ENCODE measurements around the gene TAMALIN.
A peak's percentile ranks its signal among the peaks of the same experiment; 100 is the strongest.

Gene TAMALIN

GRCh38 chr12:52038447-52038846, 31.7 kb downstream of the TAMALIN start:
- DNase-seq: no peak

GRCh38 chr12:52041035-52041434, 34.3 kb downstream of the TAMALIN start:
- DNase-seq: no peak

- DNase-seq: no peak
Observed at GRCh38 chr12:52041695-52042123, 35.0 kb downstream of the TAMALIN start.

GRCh38 chr12:52042706-52043385, 36.1 kb downstream of the TAMALIN start:
- DNase-seq: peak; percentile 41

GRCh38 chr12:52043386-52044212, 36.9 kb downstream of the TAMALIN start:
- no peak for DNase-seq

GRCh38 chr12:52044292-52044983, 37.7 kb downstream of the TAMALIN start:
- no peak for DNase-seq

- no peak for DNase-seq
Observed at GRCh38 chr12:52045794-52046199, 39.1 kb downstream of the TAMALIN start.

GRCh38 chr12:52046859-52047258, 40.1 kb downstream of the TAMALIN start:
- DNase-seq: no peak

GRCh38 chr12:52049286-52049685, 42.5 kb downstream of the TAMALIN start:
- no peak for DNase-seq

GRCh38 chr12:52049688-52050087, 42.9 kb downstream of the TAMALIN start:
- no peak for DNase-seq

GRCh38 chr12:52050116-52050757, 43.5 kb downstream of the TAMALIN start:
- peak; percentile 71 for DNase-seq

GRCh38 chr12:52050758-52051541, 44.2 kb downstream of the TAMALIN start, which contains the start of gene NR4A1:
Gene NR4A1, plus strand, starts transcription at chr12:52051442. Its CDS starts 2,887 bp downstream, at chr12:52054329.
- DNase-seq: peak; percentile 91

GRCh38 chr12:52052468-52053186, 45.9 kb downstream of the TAMALIN start:
- no peak for DNase-seq

- no peak for DNase-seq
Observed at GRCh38 chr12:52053536-52054209, 46.9 kb downstream of the TAMALIN start.

- no peak for DNase-seq
Observed at GRCh38 chr12:52054231-52054832, 47.6 kb downstream of the TAMALIN start.

GRCh38 chr12:52054833-52055730, 48.3 kb downstream of the TAMALIN start:
- no peak for DNase-seq

GRCh38 chr12:52055731-52056711, 49.3 kb downstream of the TAMALIN start:
- DNase-seq: no peak
